ENCODE measurements around the gene DNM1. TPM values are rescaled to one million over a fixed set of nuclear protein-coding genes. Genes with fewer than 3 reads are reported as not detected.

Gene DNM1
- total RNA-seq, 1 donor from 2014 or later, result 1.5 TPM

DNA sequence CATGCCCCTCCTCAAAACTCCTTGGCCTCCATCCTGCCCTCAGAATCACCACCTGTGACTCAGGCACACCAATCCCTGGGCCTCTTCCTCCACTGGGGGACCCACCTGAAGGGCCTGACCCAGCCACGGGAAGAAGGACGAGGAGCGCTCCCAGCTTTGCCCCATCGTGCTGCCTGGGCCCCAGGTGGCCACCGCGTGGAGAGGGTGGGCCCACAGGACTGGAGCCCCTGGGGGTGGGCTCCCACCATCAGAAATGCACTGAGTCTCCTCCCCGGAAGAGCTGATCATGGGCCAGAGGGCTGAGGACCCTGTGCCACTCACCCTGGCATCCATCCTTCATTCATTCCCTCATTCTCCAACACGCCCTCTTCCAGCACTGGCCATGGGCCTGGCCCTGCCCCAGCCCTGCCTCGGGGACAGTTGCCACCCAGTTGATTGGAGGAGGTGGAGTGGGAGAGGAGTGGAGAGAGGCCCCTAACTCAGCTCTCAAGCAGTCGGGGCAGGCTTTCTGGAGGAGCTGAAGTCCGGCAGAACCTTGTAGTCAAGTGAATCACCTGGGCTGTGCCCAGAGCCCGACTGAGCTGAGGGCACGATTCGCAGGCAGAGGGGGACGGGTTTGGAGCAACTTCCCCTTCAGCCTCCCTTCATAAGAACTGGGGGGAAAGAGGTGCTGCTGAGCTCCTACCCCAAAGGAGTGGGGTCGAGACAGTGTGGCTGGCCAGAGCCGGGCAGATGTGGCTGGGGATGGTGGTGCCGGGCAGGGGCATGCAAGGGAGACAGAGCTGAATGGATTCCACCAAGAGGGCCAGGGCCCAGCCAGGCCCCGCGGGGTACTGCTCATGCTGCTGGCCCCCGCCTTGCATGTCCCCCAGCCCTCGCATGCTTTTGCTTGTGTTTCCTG is 29.6 kb downstream of the DNM1 start:
- Mint-ChIP-seq H3K27me3 (no peaks in the 10 kb centered on the region), H3K4me1 (no peaks in the 10 kb centered on the region), H3K4me3 (no peak overlapping the region), H3K36me3 (ENCODE audit: low read depth) (no peaks in the 10 kb centered on the region), H3K27ac (no peak overlapping the region), H3K9me3 (no peaks in the 10 kb centered on the region)
- intact Hi-C loops (cut with micrococcal nuclease), result no loop called here
- no peak for DNase-seq

DNA sequence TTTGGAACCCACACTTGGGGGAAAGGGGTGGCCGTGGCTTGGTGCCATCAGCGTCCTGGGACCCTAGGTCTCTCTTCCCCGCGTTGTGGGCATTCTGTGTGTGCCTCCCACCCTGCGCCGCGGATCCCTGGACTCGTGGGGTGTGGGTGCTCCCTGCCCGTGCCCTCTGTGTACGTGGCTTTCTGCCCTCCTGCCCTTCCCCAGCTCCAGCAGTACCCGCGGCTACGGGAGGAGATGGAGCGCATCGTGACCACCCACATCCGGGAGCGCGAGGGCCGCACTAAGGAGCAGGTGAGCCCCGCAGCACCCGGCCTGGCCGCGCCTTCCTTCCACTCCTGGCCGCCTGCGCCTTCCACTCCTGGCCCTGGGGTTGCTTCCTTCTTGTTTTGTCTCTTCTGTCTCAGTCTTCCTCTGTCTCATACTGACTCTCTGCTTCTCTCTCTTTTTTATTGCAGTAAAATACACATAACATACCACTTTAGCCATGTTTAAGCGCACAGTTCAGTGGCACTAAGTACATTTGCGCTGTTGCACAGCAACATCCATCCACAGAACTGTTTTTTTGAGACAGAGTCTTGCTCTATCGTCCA is 30.7 kb downstream of the DNM1 start:
- intact Hi-C loops (cut with micrococcal nuclease), result no loop called here
- Mint-ChIP-seq H3K27ac (no peak overlapping the region), H3K9me3 (no peaks in the 10 kb centered on the region), H3K4me1 (no peaks in the 10 kb centered on the region), H3K27me3 (no peaks in the 10 kb centered on the region), H3K36me3 (ENCODE audit: low read depth) (no peaks in the 10 kb centered on the region), H3K4me3 (no peak overlapping the region)
- DNase-seq, result no peak

DNA sequence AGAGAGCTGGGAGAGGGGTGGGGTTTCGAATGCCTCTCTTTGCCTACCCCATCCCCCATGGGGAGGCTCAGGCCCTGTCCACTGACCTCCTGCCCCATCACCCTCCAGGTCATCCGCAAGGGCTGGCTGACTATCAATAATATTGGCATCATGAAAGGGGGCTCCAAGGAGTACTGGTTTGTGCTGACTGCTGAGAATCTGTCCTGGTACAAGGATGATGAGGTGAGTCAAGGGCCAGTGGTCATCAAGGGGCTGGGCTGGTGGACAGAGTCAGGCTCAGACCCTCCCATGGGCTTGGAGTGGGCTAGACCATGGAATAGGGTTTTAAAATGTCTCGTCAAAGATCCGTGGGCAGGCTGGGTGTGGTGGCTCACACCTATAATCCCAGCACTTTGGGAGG is 38.9 kb downstream of the DNM1 start:
- intact Hi-C loops (cut with micrococcal nuclease), result no loop called here

DNA sequence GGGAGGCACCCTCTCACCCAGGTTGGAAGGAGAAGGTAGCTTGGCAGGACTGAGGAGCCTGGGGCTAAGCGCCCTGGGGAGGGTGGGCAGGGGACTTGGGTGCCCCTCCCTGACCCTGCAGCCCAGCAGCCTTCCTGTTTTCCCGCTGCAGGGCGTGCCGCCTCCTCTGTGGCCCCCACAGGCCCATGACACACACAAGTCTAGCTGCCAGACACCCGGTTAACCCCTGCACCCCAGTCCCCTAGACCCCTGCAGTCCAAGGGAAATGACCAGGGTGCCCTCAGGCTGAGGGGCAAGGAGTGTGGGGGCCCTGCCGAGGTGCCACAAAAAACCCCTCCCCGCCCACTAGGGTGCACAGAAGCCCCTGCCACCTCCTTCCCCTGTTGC is 39.6 kb downstream of the DNM1 start:
- Mint-ChIP-seq H3K9me3 (no peaks in the 10 kb centered on the region), H3K27me3 (peaks cover 19% of the 10 kb centered on the region), H3K4me1 (peaks cover 8% of the 10 kb centered on the region), H3K4me3 (no peak overlapping the region), H3K27ac (no peak overlapping the region), H3K36me3 (ENCODE audit: low read depth) (no peaks in the 10 kb centered on the region)
- intact Hi-C loops (cut with micrococcal nuclease), result no loop called here
- DNase-seq, result no peak

More for the DNA sequence above, 38.9 kb downstream of the DNM1 start:
- Mint-ChIP-seq H3K9me3 (no peaks in the 10 kb centered on the region), H3K4me1 (peaks cover 8% of the 10 kb centered on the region), H3K27me3 (peaks cover 15% of the 10 kb centered on the region), H3K36me3 (ENCODE audit: low read depth) (no peaks in the 10 kb centered on the region), H3K27ac (no peak overlapping the region), H3K4me3 (no peak overlapping the region)
- no peak for DNase-seq

DNA sequence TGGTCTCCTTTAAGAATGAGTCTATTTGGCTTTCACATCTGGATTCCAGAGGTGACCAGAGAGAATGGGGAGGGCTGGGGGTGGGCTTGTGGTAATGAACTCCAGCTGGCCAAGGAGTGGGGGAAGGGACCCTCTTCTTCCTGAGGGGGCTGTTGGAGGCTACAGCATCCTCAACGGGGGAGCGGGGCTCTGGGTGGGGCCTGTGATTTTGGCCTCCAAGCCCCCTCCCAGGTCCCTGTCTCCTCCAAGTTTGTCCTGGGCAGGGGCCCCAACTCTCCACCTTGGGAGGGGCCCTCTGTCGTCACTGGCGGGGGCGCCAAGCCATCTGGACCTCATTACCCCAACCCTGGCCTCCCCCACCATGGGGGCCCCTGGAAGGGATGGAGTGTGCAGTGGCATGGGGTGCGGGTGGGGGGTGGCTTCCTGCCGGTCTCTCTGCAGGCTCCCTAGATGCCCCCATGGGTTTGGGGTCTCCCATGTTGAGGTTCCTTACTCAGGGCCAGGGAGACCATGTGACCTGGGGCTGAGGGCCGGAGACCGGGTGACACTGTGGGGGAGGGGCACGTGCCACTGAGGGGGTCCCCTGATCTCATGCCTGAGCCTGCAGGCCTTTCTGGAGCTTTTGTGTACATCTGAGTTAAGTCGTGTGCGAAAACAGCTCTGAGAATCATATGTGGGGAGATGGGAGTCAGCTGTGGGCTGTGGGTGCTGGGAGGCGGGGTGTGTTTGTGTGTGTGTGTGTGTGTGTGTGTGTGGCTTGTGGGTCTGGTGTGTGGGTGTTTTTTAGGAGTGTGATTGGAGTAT is 40.2 kb downstream of the DNM1 start:
- Mint-ChIP-seq H3K27me3 (peaks cover 19% of the 10 kb centered on the region), H3K4me1 (peaks cover 8% of the 10 kb centered on the region), H3K4me3 (no peak overlapping the region), H3K27ac (no peak overlapping the region), H3K36me3 (ENCODE audit: low read depth) (no peaks in the 10 kb centered on the region), H3K9me3 (no peaks in the 10 kb centered on the region)
- DNase-seq, result no peak
- intact Hi-C loops (cut with micrococcal nuclease), result no loop called here

DNA sequence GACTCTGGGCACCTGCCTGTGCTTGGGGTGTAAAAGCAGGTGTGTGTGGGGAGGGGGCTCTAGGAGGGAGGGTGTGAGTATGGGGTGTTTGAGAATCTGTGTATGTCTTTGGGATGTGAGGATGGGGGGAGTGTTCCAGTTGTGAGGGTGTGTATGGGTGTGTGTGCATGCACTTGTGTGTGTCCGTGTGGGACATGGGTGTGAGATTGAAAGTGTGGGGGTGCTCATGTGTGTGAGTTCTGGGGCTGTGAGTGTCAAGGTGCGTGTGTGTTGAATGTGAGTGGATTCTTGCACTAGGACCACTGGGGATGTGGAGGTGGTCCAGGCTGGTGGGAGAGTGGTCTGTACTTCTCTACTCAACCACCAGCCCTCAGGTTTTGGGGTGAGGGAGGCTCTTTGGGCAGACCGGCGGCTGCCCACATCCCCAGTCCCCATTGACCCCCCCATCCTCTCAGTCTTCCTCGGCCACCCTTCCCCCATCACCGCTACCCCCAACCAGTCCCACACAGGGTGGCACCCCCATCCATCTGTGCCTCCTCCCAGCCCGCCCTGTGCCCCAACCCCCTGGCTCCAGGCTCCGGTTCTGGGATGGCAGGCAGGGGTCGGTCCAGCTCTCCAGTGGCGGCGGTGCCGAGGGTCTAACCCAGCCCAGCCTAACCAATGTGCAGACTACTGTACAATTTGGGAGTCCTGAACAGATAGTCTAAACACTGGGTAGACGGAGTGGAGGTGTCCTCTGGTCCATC is 41.1 kb downstream of the DNM1 start:
- H3K27me3 Mint-ChIP-seq, result peaks cover 19% of the 10 kb centered on the region
- peaks cover 8% of the 10 kb centered on the region for H3K4me1 Mint-ChIP-seq
- intact Hi-C loops (cut with micrococcal nuclease), result no loop called here
- no peak overlapping the region for H3K4me3 Mint-ChIP-seq
- no peak overlapping the region for H3K27ac Mint-ChIP-seq
- DNase-seq, result no peak
- H3K9me3 Mint-ChIP-seq, result no peaks in the 10 kb centered on the region
- no peaks in the 10 kb centered on the region for H3K36me3 Mint-ChIP-seq (ENCODE audit: low read depth)

DNA sequence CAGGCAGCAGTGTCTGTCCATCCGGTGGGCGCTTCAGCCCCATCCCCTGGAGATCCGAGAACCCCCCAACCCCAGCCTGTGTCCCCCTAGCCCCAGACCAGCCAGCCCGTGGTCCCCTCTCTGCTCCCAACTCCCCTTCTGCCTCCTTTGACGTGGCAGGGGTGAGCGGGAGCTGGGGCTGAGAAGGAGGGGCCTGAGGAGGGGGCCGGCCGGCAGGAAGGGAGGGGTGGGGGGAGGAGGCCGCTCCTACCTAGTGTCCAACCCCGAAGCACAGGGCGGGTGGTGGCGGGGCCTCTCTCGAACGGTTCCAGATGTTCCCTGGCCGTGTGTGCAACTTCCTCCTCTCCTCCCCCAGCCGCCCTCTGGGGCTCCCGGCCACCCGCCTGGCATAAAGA is 41.7 kb downstream of the DNM1 start:
- Mint-ChIP-seq H3K27ac (no peak overlapping the region), H3K36me3 (ENCODE audit: low read depth) (no peaks in the 10 kb centered on the region), H3K4me1 (peaks cover 12% of the 10 kb centered on the region), H3K27me3 (peaks cover 23% of the 10 kb centered on the region), H3K4me3 (no peak overlapping the region), H3K9me3 (no peaks in the 10 kb centered on the region)
- DNase-seq, result no peak
- intact Hi-C loops (cut with micrococcal nuclease), result no loop called here

DNA sequence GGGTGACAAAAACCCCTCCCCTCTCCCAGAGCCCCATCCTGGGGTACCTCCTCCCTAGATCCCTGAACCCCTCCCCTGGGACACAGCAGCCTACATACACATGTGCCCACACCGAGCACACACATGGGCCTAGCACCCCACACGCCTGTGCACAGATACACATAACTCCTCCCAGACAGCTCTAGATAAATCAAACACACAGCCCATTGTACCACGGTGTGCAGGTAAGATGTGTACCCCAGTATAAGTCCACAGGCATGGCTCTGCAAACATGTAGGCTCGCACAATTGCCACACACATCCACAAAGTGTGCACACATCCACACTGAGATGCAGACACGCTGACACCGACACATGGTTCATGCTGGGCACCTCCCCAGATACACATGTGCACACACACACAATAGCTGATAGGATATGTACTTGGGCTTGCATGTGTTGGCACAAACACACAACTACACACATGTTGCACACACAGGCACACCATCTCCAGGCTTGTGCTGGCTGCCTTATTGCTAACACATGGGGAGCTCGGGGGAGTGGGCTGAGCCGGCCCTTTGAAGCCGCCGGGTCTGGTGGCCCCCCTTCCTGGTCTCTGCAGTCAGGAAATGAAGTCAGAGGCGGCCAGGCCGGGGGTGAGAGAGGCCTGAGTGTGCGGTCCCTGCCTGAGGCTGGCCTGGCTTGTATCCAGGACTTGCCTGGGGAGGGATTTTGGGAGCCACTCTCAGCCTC is 42.4 kb downstream of the DNM1 start:
- intact Hi-C loops (cut with micrococcal nuclease), result no loop called here
- Mint-ChIP-seq H3K27ac (no peak overlapping the region), H3K9me3 (no peaks in the 10 kb centered on the region), H3K36me3 (ENCODE audit: low read depth) (no peaks in the 10 kb centered on the region), H3K4me1 (peaks cover 14% of the 10 kb centered on the region), H3K27me3 (peaks cover 25% of the 10 kb centered on the region), H3K4me3 (no peak overlapping the region)
- no peak for DNase-seq

DNA sequence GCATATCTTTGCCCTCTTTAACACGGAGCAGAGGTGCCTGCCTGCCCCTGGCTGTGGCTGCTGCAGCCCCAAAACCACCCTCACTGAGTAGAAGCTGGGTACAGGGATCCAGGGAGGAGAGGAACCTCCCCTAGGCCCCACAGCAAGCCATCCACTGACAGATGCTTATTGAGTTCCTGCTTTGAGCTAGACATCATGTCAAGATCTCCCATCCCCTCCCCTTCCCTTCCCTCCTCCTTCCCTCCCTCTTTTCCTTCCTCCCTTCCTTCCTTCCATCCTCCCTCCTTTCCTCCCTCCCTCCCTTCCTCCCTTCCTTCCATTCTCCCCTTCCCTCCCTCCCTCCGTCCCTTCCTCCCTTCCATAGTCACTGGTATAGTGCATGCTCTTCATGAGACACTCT is 43.3 kb downstream of the DNM1 start:
- no peak overlapping the region for H3K4me3 Mint-ChIP-seq
- H3K27me3 Mint-ChIP-seq, result peaks cover 28% of the 10 kb centered on the region
- no peak overlapping the region for H3K27ac Mint-ChIP-seq
- intact Hi-C loops (cut with micrococcal nuclease), result no loop called here
- H3K4me1 Mint-ChIP-seq, result peaks cover 17% of the 10 kb centered on the region
- no peak for DNase-seq
- H3K36me3 Mint-ChIP-seq (ENCODE audit: low read depth), result no peaks in the 10 kb centered on the region
- no peaks in the 10 kb centered on the region for H3K9me3 Mint-ChIP-seq

DNA sequence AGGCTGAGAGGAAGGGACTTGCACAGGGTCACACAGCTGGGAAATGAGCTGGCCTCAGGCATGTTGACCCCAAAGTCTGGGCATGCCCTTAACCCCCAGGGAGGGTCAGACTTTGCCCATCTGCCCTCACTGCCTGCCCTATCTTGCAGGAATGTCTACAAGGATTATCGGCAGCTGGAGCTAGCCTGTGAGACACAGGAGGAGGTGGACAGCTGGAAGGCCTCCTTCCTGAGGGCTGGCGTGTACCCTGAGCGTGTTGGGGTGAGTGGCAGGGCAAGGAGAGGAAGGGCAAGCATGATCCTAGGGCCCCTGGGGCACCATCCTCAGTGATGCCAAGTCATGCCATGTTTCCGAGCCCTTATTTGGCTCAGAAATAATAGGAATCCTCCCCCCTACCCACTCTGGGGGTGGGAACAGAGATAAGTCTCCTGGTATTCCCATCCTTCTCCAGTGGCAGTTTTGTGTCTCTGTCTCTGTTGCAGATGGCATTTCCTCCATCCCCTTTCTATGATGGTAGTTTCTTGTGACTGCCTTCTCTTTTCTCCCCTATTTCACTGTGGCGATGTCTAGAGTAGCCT is 44.1 kb downstream of the DNM1 start:
- Mint-ChIP-seq H3K27me3 (peaks cover 36% of the 10 kb centered on the region), H3K9me3 (no peaks in the 10 kb centered on the region), H3K27ac (no peak overlapping the region), H3K36me3 (ENCODE audit: low read depth) (no peaks in the 10 kb centered on the region), H3K4me3 (no peak overlapping the region), H3K4me1 (peaks cover 17% of the 10 kb centered on the region)
- DNase-seq, result no peak
- intact Hi-C loops (cut with micrococcal nuclease), result no loop called here

DNA sequence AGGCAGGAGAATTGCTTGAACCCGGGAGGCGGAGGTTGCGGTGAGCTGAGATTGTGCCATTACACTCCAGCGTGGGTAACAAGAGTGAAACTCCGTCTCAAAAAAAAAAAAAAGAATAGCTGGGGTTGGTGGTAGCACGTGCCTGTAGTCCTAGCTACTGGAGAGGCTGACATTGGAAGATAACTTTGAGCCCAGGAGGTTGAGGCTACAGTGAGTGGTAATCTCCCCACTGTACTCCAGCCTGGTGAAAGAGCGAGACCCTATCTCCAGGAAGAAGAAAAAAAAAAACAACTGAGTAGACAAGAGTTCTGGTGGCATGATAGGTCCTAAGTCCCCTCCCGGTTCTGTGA is 46.4 kb downstream of the DNM1 start:
- no peak overlapping the region for H3K27ac Mint-ChIP-seq
- peaks cover 32% of the 10 kb centered on the region for H3K27me3 Mint-ChIP-seq
- intact Hi-C loops (cut with micrococcal nuclease), result no loop called here
- DNase-seq, result no peak
- no peaks in the 10 kb centered on the region for H3K36me3 Mint-ChIP-seq (ENCODE audit: low read depth)
- no peaks in the 10 kb centered on the region for H3K9me3 Mint-ChIP-seq
- peak overlapping the region; percentile 85 for H3K4me3 Mint-ChIP-seq
- H3K4me1 Mint-ChIP-seq, result peaks cover 9% of the 10 kb centered on the region

DNA sequence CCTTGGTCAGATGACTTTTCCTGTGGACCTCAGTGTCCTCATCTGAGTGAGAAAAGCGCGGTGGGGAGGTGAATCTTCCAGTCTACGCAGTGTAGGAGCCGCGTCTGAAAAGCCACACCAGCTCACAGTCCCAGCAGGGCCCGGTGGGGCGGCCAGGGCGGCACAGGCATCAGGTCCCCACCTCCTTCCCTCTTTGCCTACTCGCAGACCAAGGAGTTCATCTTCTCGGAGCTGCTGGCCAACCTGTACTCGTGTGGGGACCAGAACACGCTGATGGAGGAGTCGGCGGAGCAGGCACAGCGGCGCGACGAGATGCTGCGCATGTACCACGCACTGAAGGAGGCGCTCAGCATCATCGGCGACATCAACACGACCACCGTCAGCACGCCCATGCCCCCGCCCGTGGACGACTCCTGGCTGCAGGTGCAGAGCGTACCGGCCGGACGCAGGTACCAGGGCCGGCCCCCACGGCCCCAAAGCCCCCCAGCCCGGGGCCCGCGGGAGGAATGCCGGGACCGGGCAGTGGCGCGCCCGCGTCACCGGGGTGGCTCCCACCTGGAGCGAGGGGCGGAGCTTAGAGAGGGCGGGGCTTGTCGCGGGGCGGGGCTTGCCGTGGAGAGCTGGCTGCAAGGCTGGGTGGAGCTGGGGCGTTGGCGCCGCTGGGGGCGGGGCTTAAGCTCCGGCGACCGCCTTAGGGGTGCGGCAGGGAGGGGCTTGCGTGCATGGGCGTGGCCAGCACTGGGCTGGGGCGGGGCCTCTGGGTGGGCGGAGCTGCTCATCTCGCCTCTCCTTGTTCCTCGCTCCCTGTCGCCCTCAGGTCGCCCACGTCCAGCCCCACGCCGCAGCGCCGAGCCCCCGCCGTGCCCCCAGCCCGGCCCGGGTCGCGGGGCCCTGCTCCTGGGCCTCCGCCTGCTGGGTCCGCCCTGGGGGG is 47.0 kb downstream of the DNM1 start:
- no peaks in the 10 kb centered on the region for H3K36me3 Mint-ChIP-seq (ENCODE audit: low read depth)
- peak; percentile 99 for DNase-seq
- peaks cover 32% of the 10 kb centered on the region for H3K27me3 Mint-ChIP-seq
- peak overlapping the region; percentile 85 for H3K4me3 Mint-ChIP-seq
- H3K9me3 Mint-ChIP-seq, result no peaks in the 10 kb centered on the region
- peaks cover 9% of the 10 kb centered on the region for H3K4me1 Mint-ChIP-seq
- no peak overlapping the region for H3K27ac Mint-ChIP-seq
- intact Hi-C loops (cut with micrococcal nuclease), result loop anchor here (1.0 kb wide), 3 partner anchors 26 to 122 kb away; partner anchors contain the start of genes GOLGA2 and SWI5

Measured in activated CD4-positive, alpha-beta T cell treated with anti-CD3 and anti-CD28 coated beads, Interleukin-2, amount 10 ng/mL, durations not matched to agents 24 days and 14 days (primary cell).